NCI-H460 (cell line): ENCODE data around the gene PRAMEF17. TPM values are rescaled to one million over a fixed set of nuclear protein-coding genes. Genes with fewer than 3 reads are reported as not detected.
"Not testable (repeated sequence)": the region's sequence is repeated elsewhere in the genome, so short reads cannot be mapped to it uniquely, and the experiment has no call there.

Source experiments
- DNase-seq: peaks from one replicate; pipeline ENCODE4 v3.0.0-alpha.2; 2016; ENCODE audit warnings: low read depth; ENCODE audit errors: extremely low read depth
- total RNA-seq: library from RNA; depleted of rRNA; stranded (reverse); fragments of >200 nt; shearing (Covaris generic); gene quantifications from 2 replicates; pipeline ENCODE4 v1.2.3, GENCODE V29; 2014; rRNA removed

The PRAMEF17 gene
- total RNA-seq, 1 experiment from 2014 or later, result not detected

GRCh38 chr1:13439104-13439783, 49.8 kb downstream of the PRAMEF17 start:
- DNase-seq, result not testable (repeated sequence)

Other genes starting within 250 kb of the PRAMEF17 start
- gene PRAMEF26, start 233.6 kb upstream of the PRAMEF17 start, total RNA-seq, result not detected in 2 replicates
- not detected in 2 replicates for gene HNRNPCL4, start 224.0 kb upstream of the PRAMEF17 start, total RNA-seq
- not detected in 2 replicates for gene PRAMEF9, start 217.8 kb upstream of the PRAMEF17 start, total RNA-seq
- gene PRAMEF13, start 188.2 kb upstream of the PRAMEF17 start, total RNA-seq, result not detected in 2 replicates
- not detected in 2 replicates for gene PRAMEF18, start 163.5 kb upstream of the PRAMEF17 start, total RNA-seq
- gene PRAMEF5, start 135.4 kb upstream of the PRAMEF17 start, total RNA-seq, result not detected in 2 replicates
- not detected in 2 replicates for gene PRAMEF8, start 104.5 kb upstream of the PRAMEF17 start, total RNA-seq
- gene PRAMEF33, start 86.1 kb upstream of the PRAMEF17 start, total RNA-seq, result not detected in 2 replicates
- gene PRAMEF15, start 74.1 kb upstream of the PRAMEF17 start, total RNA-seq, result not detected in 2 replicates
- gene PRAMEF14, start 42.5 kb upstream of the PRAMEF17 start, total RNA-seq, result not detected in 2 replicates
- not detected in 2 replicates for gene PRAMEF19, start 17.7 kb upstream of the PRAMEF17 start, total RNA-seq
- 0.05 TPM in 1 of 2 replicates, not detected in the other for gene PRAMEF20, start 20.8 kb downstream of the PRAMEF17 start, total RNA-seq
- not detected in 2 replicates for gene LRRC38, start 124.4 kb downstream of the PRAMEF17 start, total RNA-seq
- not detected in 2 replicates for gene PDPN, start 194.2 kb downstream of the PRAMEF17 start, total RNA-seq